GM23248 (cell line): ENCODE data around the gene ERGIC1. TPM values are rescaled to one million over a fixed set of nuclear protein-coding genes. Genes with fewer than 3 reads are reported as not detected.
A peak's percentile ranks its signal among the peaks of the same experiment; 100 is the strongest.

Experiments used
- DNase-seq: peaks from one replicate; pipeline ENCODE4 v3.0.0-alpha.2; 2015
- H2AFZ ChIP-seq: fragments of 200-600 bp; sonication (generic); 2 replicates; pipeline ENCODE4 v1.6.1; 2016; ENCODE audit warnings: antibody characterized with exemption
- H3F3A ChIP-seq: fragments of 200-600 bp; sonication (generic); 2 replicates; pipeline ENCODE4 v1.6.1; 2016; ENCODE audit warnings: mild to moderate bottlenecking, antibody characterized with exemption, mixed run types; ENCODE audit not compliant: insufficient read depth
- H3K27ac ChIP-seq: fragments of 200-600 bp; sonication (generic); 2 replicates; pipeline ENCODE4 v1.5.1; 2016; ENCODE audit warnings: mild to moderate bottlenecking
- H3K27me3 ChIP-seq: fragments of 200-600 bp; sonication (generic); replicated peaks from 2 replicates; pipeline ENCODE4 v1.6.1; 2016; ENCODE audit warnings: mild to moderate bottlenecking; ENCODE audit not compliant: insufficient read depth
- H3K36me3 ChIP-seq: fragments of 200-600 bp; sonication (generic); 2 replicates; pipeline ENCODE4 v1.6.1; 2016; ENCODE audit warnings: low read depth, mild to moderate bottlenecking
- H3K4me1 ChIP-seq: fragments of 200-600 bp; sonication (generic); 2 replicates; pipeline ENCODE4 v1.6.1; 2016; ENCODE audit warnings: mild to moderate bottlenecking; ENCODE audit not compliant: insufficient read depth
- H3K4me2 ChIP-seq: fragments of 200-600 bp; sonication (generic); one replicate; pipeline ENCODE4 v1.6.1; 2016; ENCODE audit warnings: mild to moderate bottlenecking; ENCODE audit not compliant: unreplicated experiment
- H3K4me3 ChIP-seq: fragments of 200-600 bp; sonication (generic); 2 replicates; pipeline ENCODE4 v1.5.1; 2016; ENCODE audit warnings: mild to moderate bottlenecking
- H3K79me2 ChIP-seq: fragments of 200-600 bp; sonication (generic); 2 replicates; pipeline ENCODE4 v1.6.1; 2016; ENCODE audit warnings: mild to moderate bottlenecking; ENCODE audit not compliant: insufficient read depth
- H3K9ac ChIP-seq: fragments of 200-600 bp; sonication (generic); 2 replicates; pipeline ENCODE4 v1.6.1; 2016; ENCODE audit warnings: mild to moderate bottlenecking
- H3K9me2 ChIP-seq: fragments of 200-600 bp; sonication (generic); 2 replicates; pipeline ENCODE4 v1.6.1; 2016; ENCODE audit warnings: mixed run types, mild to moderate bottlenecking, moderate library complexity; ENCODE audit not compliant: insufficient read depth
- H3K9me3 ChIP-seq: fragments of 200-600 bp; sonication (generic); one replicate; pipeline ENCODE4 v1.6.1; 2017; ENCODE audit warnings: low read depth
- H4K20me1 ChIP-seq: fragments of 200-600 bp; sonication (generic); 2 replicates; pipeline ENCODE4 v1.6.0; 2016; ENCODE audit not compliant: insufficient read depth
- EZH2 ChIP-seq: fragments of 200-600 bp; sonication (generic); IDR thresholded peaks from 2 replicates; pipeline ENCODE4 v1.6.1; 2018; ENCODE audit warnings: antibody characterized with exemption, mild to moderate bottlenecking; ENCODE audit not compliant: insufficient read depth, poor library complexity, severe bottlenecking
- EZH2phosphoT487 ChIP-seq: fragments of 200-600 bp; sonication (generic); IDR thresholded peaks from 2 replicates; pipeline ENCODE4 v1.6.1; 2018; ENCODE audit warnings: antibody characterized with exemption, moderate library complexity, mild to moderate bottlenecking, low read depth; ENCODE audit not compliant: insufficient read depth
- WGBS, 2 experiments: methylation state at CpG; one replicate each; pipeline ENCODE4 v1.1.6; 2015 to 2017; ENCODE audit warnings: low lambda C conversion rate in 2 of 2, low coverage in 1 of 2; ENCODE audit errors: missing lambda C conversion rate in 2 of 2; 5-methylcytosine and 5-hydroxymethylcytosine counted together
- in situ Hi-C: fragments of 300-500 bp; cut with MboI; formaldehyde crosslinking; loops from 2 replicates; pipeline ENCODE4 v1.15.0; 2020
- polyA plus RNA-seq: library from polyadenylated mRNA; unstranded; fragments of >200 nt; fragmentation: Nextera tagmentation; extraction: Ambion mirVana; gene quantifications from 2 replicates; pipeline ENCODE4 v1.2.1, GENCODE V29; 2016
- total RNA-seq: library from RNA; depleted of rRNA; stranded (reverse); fragments of >200 nt; shearing (Covaris generic); gene quantifications from 2 replicates; pipeline ENCODE4 v1.2.3, GENCODE V29; 2014

Gene ERGIC1
- total and polyA plus RNA-seq, 2 experiments from 2014 or later, result 66.4 to 235 TPM

DNA sequence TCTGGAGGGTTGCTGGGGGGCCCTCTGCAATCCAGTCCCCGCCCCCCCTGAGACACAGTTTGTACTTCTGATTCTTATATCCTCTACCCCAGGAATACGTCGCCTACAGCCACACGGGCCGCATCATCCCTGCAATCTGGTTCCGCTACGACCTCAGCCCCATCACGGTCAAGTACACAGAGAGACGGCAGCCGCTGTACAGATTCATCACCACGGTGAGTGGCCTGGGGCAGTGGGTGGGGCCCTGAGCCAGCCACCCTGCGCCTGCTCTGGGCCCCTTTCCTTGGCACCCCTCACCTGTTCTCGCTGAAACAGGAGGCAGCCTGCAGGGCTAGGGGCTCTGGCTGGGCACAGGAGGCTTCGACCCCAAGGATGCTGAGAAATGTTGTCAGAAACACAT lies 101.0 kb downstream of the ERGIC1 start:
- WGBS, 2 experiments, result 89 to 96% methylated on average over 14 of the region's 14 CpGs
- H3K9ac ChIP-seq, result no peak overlapping the region
- peaks cover 28% of the 10 kb centered on the region for H3K4me1 ChIP-seq
- H3K27ac ChIP-seq, result no peak overlapping the region
- no peak overlapping the region for H3K4me2 ChIP-seq
- H3K4me3 ChIP-seq, result no peak overlapping the region
- TF ChIP-seq EZH2, result no peak
- no peak for TF ChIP-seq EZH2phosphoT487
- H4K20me1 ChIP-seq, result no peaks in the 10 kb centered on the region
- no peaks in the 10 kb centered on the region for H3K9me3 ChIP-seq
- in situ Hi-C loops, result loop anchor here (25.0 kb wide), 1 partner anchor 473 kb away; the partner anchor contains the start of gene SH3PXD2B
- no peaks in the 10 kb centered on the region for H3K9me2 ChIP-seq
- H3K79me2 ChIP-seq, result peaks cover 10% of the 10 kb centered on the region; the same call in 1 of the 2 replicates
- no peak overlapping the region for H2AFZ ChIP-seq
- no peak for DNase-seq
- H3K27me3 ChIP-seq, result no peaks in the 10 kb centered on the region
- no peaks in the 10 kb centered on the region; the same call in 1 of the 2 replicates for H3K36me3 ChIP-seq
- H3F3A ChIP-seq, result peaks cover 22% of the 10 kb centered on the region

DNA sequence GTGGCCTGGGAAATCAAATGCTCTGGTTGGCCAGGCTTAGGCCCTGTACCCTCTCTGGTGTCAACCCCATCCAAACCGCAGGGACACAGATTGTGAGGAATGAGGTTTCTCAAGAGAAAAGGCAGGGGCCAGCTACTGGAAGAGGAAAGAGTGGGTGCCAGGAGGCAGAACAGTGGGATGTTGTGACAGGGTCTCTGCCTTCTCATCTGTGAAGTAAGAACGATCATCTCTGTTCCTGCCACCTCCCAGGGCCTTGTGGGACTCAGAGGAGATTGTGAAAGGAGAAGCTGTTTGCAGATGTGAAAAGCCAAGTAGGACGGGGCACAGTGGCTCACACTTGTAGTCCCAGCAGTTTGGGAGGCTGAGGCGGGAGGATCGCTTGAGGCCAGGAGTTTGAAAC lies 102.3 kb downstream of the ERGIC1 start:
- H4K20me1 ChIP-seq, result no peaks in the 10 kb centered on the region
- H3K27ac ChIP-seq, result no peak overlapping the region
- H2AFZ ChIP-seq, result no peak overlapping the region
- DNase-seq, result no peak
- in situ Hi-C loops, result loop anchor here (25.0 kb wide), 1 partner anchor 474 kb away; the partner anchor contains the start of gene SH3PXD2B
- H3K9me2 ChIP-seq, result no peaks in the 10 kb centered on the region
- no peak overlapping the region for H3K4me2 ChIP-seq
- H3K9ac ChIP-seq, result no peak overlapping the region
- TF ChIP-seq EZH2phosphoT487 (no peak), EZH2 (no peak)
- H3K27me3 ChIP-seq, result no peaks in the 10 kb centered on the region
- peaks cover 9% of the 10 kb centered on the region for H3F3A ChIP-seq
- H3K79me2 ChIP-seq, result peaks cover 10% of the 10 kb centered on the region; the same call in 1 of the 2 replicates
- no peaks in the 10 kb centered on the region for H3K9me3 ChIP-seq
- H3K4me3 ChIP-seq, result no peak overlapping the region
- 86 to 87% methylated on average over 5 of the region's 5 CpGs for WGBS, 2 experiments
- H3K36me3 ChIP-seq, result no peaks in the 10 kb centered on the region; the same call in 1 of the 2 replicates
- peaks cover 15% of the 10 kb centered on the region for H3K4me1 ChIP-seq

DNA sequence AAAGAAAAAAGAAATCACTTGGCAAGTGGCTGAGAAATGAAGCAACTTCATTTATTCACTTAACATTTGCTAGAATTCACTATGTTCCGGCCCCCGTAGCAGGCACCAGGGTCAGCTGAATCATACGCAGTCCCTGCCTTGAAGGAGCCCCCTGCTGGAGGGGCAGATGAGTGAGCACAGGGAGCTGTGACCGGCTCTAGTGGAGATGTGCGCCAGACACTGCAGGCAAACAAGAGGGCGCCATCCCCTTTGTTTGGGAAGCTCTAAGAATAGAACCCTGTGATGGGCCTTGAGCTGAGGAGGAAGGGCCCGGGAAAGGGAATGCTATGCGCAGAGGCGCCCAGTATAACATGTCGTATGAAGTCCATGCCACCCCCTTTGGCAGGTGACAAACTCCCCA lies 105.0 kb downstream of the ERGIC1 start:
- no peaks in the 10 kb centered on the region for H4K20me1 ChIP-seq
- H3K36me3 ChIP-seq, result no peaks in the 10 kb centered on the region; the same call in 1 of the 2 replicates
- H3K79me2 ChIP-seq, result no peaks in the 10 kb centered on the region
- H3K4me1 ChIP-seq, result peaks cover 16% of the 10 kb centered on the region
- H3K9me2 ChIP-seq, result no peaks in the 10 kb centered on the region
- no peak overlapping the region for H3K27ac ChIP-seq
- H2AFZ ChIP-seq, result no peak overlapping the region
- no peak overlapping the region for H3K4me3 ChIP-seq
- TF ChIP-seq EZH2 (no peak), EZH2phosphoT487 (no peak)
- no peaks in the 10 kb centered on the region for H3K9me3 ChIP-seq
- no peak overlapping the region for H3K9ac ChIP-seq
- in situ Hi-C loops, result loop anchor here (25.0 kb wide), 1 partner anchor 477 kb away; the partner anchor contains the start of gene SH3PXD2B
- WGBS, 2 experiments, result 93 to 94% methylated on average over 10 of the region's 10 CpGs
- DNase-seq, result peak; percentile 67
- peaks cover 16% of the 10 kb centered on the region for H3F3A ChIP-seq
- H3K4me2 ChIP-seq, result no peak overlapping the region
- no peaks in the 10 kb centered on the region for H3K27me3 ChIP-seq

DNA sequence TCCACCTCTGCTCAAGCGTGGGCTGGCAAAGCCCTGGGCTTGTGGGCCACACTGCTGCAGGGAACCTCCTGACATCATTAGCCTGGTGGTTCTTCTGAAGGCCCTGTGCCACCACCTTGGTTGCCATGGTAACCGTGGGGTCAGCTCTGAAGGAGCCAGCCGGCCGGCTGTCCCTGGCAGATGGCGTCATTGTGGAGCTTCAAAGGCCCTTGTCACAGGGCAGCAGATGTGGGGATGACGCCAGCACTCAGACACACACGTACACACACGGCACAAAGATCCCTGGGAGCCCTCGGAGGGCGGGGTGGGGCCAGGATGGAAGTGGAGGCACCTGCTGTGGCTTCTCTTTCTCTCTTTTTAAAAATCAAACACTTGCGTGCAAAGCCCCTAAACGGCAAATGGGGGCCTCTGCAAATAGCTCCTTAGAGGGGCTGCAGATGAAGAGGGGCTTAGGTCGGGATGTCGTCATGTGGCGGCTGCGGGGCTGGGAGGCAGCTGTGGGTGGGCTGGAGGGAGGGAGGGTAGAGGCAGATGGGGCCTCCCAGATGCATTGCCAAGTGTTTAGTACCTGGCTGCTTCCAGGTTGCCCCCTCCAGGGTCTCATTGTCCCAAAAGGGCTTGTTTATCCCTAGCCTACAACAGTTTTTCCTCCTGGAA lies 105.7 kb downstream of the ERGIC1 start:
- H3K27ac ChIP-seq, result no peak overlapping the region
- no peak overlapping the region for H3K9ac ChIP-seq
- H3K36me3 ChIP-seq, result no peaks in the 10 kb centered on the region; the same call in 1 of the 2 replicates
- H4K20me1 ChIP-seq, result no peaks in the 10 kb centered on the region
- no peaks in the 10 kb centered on the region for H3K9me2 ChIP-seq
- no peak for DNase-seq
- no peak overlapping the region for H3K4me3 ChIP-seq
- in situ Hi-C loops, result loop anchor here (25.0 kb wide), 1 partner anchor 477 kb away; the partner anchor contains the start of gene SH3PXD2B
- no peaks in the 10 kb centered on the region for H3K79me2 ChIP-seq
- H3K9me3 ChIP-seq, result no peaks in the 10 kb centered on the region
- H3K4me2 ChIP-seq, result no peak overlapping the region
- H3K27me3 ChIP-seq, result no peaks in the 10 kb centered on the region
- peaks cover 23% of the 10 kb centered on the region for H3K4me1 ChIP-seq
- 68 to 71% methylated on average over 15 to 16 of the region's 16 CpGs for WGBS, 2 experiments
- no peak overlapping the region for H2AFZ ChIP-seq
- no peak for TF ChIP-seq EZH2
- TF ChIP-seq EZH2phosphoT487, result no peak
- H3F3A ChIP-seq, result peaks cover 22% of the 10 kb centered on the region
